Adrenal gland (tissue), 12 donors: Measurements from ENCODE around the gene MECR. TPM values are rescaled to one million over a fixed set of nuclear protein-coding genes. Genes with fewer than 3 reads are reported as not detected.

Experiments used
- DNase-seq, 7 donors: peaks; one replicate each; pipeline ENCODE4 v3.0.0-alpha.2; 2019 to 2020
- H3K27ac ChIP-seq, 5 donors: fragments of 200-600 bp; sonication (generic) in 4 of 5; 1 replicate in 3 of 5; 2 replicates in 2 of 5; pipeline versions ENCODE4 v1.5.1 to v1.8.0; 2016 to 2020; ENCODE audit warnings: mild to moderate bottlenecking in 1 of 5
- H3K27me3 ChIP-seq: fragments of 200-600 bp; 2 replicates; pipeline ENCODE4 v1.8.0; 2021
- H3K36me3 ChIP-seq, 2 donors: fragments of 200-600 bp; replicated peaks in 1 of 2; 1 replicate in 1 of 2; 2 replicates in 1 of 2; pipeline versions ENCODE4 v1.5.1 to v1.8.0; 2018 to 2022
- H3K4me1 ChIP-seq, 2 donors: fragments of 200-600 bp; replicated peaks in 1 of 2; 1 replicate in 1 of 2; 2 replicates in 1 of 2; pipeline versions ENCODE4 v1.5.1 to v1.8.0; 2018 to 2021
- H3K4me3 ChIP-seq, 4 donors: fragments of 200-600 bp; sonication (generic) in 3 of 4; one replicate each; pipeline ENCODE4 v1.5.1; 2016 to 2018
- H3K9me3 ChIP-seq, 3 donors: fragments of 200-600 bp; sonication (generic) in 1 of 3; replicated peaks in 1 of 3; 1 replicate in 2 of 3; 2 replicates in 1 of 3; pipeline versions ENCODE4 v1.5.1 to v1.8.0; 2016 to 2021
- POLR2A ChIP-seq, 2 donors: fragments of 450-650 bp; IDR thresholded peaks; one replicate each; pipeline ENCODE4 v1.6.1; 2017; ENCODE audit warnings: antibody characterized with exemption in 2 of 2, mild to moderate bottlenecking in 2 of 2, moderate library complexity in 1 of 2
- WGBS, 4 donors: extraction: QIAGEN DNeasy Blood & Tissue Kit in 2 of 4; methylation state at CpG; one replicate each; pipeline versions ENCODE4 v1.1.5 to v1.1.7; 2013 to 2017; 5-methylcytosine and 5-hydroxymethylcytosine counted together
- intact Hi-C, 2 donors: fragments of 100-400 bp; cut with DNase I; formaldehyde crosslinking; loops; one replicate each; pipeline versions ENCODE4 v1.14.1 to v1.15.0; 2022 to 2023
- polyA plus RNA-seq, 3 donors: library from polyadenylated mRNA; stranded (reverse); fragments of 200-250 nt in 2 of 3; fragments of 350-450 nt in 1 of 3; fragmentation: Illumina TruSeq in 1 of 3; extraction: RNeasy Lipid Tissue Mini Kit (QIAGEN cat#74804) in 1 of 3; gene quantifications; one replicate each; pipeline ENCODE4 v1.2.3, GENCODE V29; 2013 to 2014
- total RNA-seq, 9 donors: library from RNA; depleted of rRNA in 4 of 9; stranded (reverse); fragments of >200 nt in 4 of 9; fragments of 120-200 nt in 1 of 9; fragmentation: NEBNext Ultra II Directional in 1 of 9; extraction: Animal tissue kit (Norgen Biotek cat#: 25700) in 1 of 9; gene quantifications; one replicate each; pipeline versions ENCODE4 v1.1.0 to v1.2.4, GENCODE V29; 2013 to 2023
- TF ChIP-seq, protein P1 (sequence below), 6 experiments: fragments of 450-650 bp in 4 of 6; fragments of 200-600 bp in 2 of 6; sonication (generic) in 1 of 6; IDR thresholded peaks; 1 replicate in 5 of 6; 2 replicates in 1 of 6; pipeline versions ENCODE4 v1.5.1 to v1.8.0; 2016 to 2021; ENCODE audit warnings: antibody characterized with exemption in 6 of 6, mild to moderate bottlenecking in 2 of 6, moderate library complexity in 1 of 6
- donor health status: healthy with polysubstance abuse.
- donor health status: Bipolar disorder and iron deficiency.
- donor health status: DM: yes; HTN: yes; CAD: no.
- donor health status: DM: no; HTN: no; CAD: no.
- donor health status: DM: no; HTN: no; CAD: no.
- donor health status: DM: yes; HTN: yes; CAD: no.

MECR gene
- total and polyA plus RNA-seq, 12 donors: 26.1 to 53.1 (median 33.5) TPM

GRCh38 chr1:29171089-29171488, 59.6 kb downstream of the MECR start:
- H3K36me3 ChIP-seq: peaks cover 0 to 17% of the 10 kb centered on the region in 2 donors
- peak in 1 of 7 donors; percentile 39 for DNase-seq
- TF ChIP-seq POLR2A (IDR thresholded peaks at IDR 0.05): no peak
- TF ChIP-seq, protein P1, sequence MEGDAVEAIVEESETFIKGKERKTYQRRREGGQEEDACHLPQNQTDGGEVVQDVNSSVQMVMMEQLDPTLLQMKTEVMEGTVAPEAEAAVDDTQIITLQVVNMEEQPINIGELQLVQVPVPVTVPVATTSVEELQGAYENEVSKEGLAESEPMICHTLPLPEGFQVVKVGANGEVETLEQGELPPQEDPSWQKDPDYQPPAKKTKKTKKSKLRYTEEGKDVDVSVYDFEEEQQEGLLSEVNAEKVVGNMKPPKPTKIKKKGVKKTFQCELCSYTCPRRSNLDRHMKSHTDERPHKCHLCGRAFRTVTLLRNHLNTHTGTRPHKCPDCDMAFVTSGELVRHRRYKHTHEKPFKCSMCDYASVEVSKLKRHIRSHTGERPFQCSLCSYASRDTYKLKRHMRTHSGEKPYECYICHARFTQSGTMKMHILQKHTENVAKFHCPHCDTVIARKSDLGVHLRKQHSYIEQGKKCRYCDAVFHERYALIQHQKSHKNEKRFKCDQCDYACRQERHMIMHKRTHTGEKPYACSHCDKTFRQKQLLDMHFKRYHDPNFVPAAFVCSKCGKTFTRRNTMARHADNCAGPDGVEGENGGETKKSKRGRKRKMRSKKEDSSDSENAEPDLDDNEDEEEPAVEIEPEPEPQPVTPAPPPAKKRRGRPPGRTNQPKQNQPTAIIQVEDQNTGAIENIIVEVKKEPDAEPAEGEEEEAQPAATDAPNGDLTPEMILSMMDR (IDR thresholded peaks at IDR 0.05): no peak
- intact Hi-C loops: no loop called here
- H3K27ac ChIP-seq: no peak overlapping the region
- H3K4me1 ChIP-seq: peaks cover 7 to 38% of the 10 kb centered on the region in 2 donors
- no peak overlapping the region for H3K4me3 ChIP-seq
- H3K27me3 ChIP-seq: no peaks in the 10 kb centered on the region
- no peaks in the 10 kb centered on the region for H3K9me3 ChIP-seq
- WGBS, 4 donors: 4 to 25% (median 17%) methylated on average over 2 to 3 of the region's 3 CpGs

DNA sequence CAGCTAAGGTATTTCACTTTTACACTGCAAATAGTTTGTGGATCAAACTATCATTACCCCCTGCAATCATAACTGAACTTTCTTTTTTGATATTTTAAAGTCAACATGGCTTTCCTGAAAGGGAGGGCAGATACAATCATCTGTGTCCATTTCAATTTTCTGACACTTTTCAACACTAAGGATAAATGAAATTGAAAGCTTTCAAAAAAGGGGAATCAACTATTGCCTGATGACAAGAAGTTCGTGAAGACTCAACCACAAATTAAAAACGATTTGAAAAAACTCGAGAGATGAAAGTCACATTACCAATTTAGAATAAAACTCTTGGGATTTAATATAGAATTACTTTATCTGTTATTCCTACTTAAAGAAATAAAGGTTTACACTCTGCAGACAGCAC, 60.8 kb downstream of the MECR start:
- Histone ChIP-seq H3K9me3 (no peaks in the 10 kb centered on the region), H3K27me3 (no peaks in the 10 kb centered on the region), H3K4me3 (no peak overlapping the region), H3K27ac (no peak overlapping the region), H3K36me3 (peaks cover 0 to 28% of the 10 kb centered on the region in 2 donors), H3K4me1 (peaks cover 7 to 35% of the 10 kb centered on the region in 2 donors)
- intact Hi-C loops: no loop called here
- TF ChIP-seq, protein P1 (IDR thresholded peaks at IDR 0.05): no peak
- TF ChIP-seq POLR2A (IDR thresholded peaks at IDR 0.05): no peak
- 65 to 69% (median 67%) methylated on average over 3 of the region's 3 CpGs for WGBS, 4 donors
- no peak for DNase-seq

DNA sequence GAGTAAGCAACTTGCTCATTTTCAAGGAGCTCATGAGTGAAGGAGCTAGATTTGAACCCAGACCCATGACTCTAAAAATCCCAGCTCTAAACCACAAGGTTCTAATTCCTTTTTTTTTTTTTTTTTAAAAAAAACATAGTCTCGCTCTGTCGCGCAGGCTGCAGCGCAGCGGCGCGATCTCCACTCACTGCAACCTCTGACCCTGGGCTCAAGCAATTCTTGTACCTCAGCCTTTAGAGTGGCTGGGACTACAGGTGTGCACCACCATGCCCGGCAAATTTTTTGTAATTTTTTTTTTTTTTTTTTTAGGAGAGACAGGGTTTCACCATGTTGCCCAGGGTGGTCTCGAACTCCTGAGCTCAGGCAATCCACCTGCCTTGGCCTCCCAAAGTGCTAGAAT, 62.8 kb downstream of the MECR start:
- no peak overlapping the region for H3K27ac ChIP-seq
- H3K4me3 ChIP-seq: no peak overlapping the region
- 96 to 98% (median 97%) methylated on average over 9 of the region's 9 CpGs for WGBS, 4 donors
- peaks cover 10 to 42% of the 10 kb centered on the region in 2 donors for H3K4me1 ChIP-seq
- H3K27me3 ChIP-seq: no peaks in the 10 kb centered on the region
- no peak for DNase-seq
- peaks cover 0 to 42% of the 10 kb centered on the region in 2 donors for H3K36me3 ChIP-seq
- no peaks in the 10 kb centered on the region for H3K9me3 ChIP-seq
- TF ChIP-seq, protein P1 (IDR thresholded peaks at IDR 0.05): no peak
- TF ChIP-seq POLR2A (IDR thresholded peaks at IDR 0.05): no peak
- intact Hi-C loops: no loop called here

- Histone ChIP-seq H3K36me3 (peaks cover 0 to 41% of the 10 kb centered on the region in 2 donors), H3K27me3 (no peaks in the 10 kb centered on the region), H3K27ac (no peak overlapping the region), H3K4me3 (no peak overlapping the region), H3K4me1 (peaks cover 10 to 50% of the 10 kb centered on the region in 2 donors), H3K9me3 (no peaks in the 10 kb centered on the region)
- no peak for TF ChIP-seq POLR2A (IDR thresholded peaks at IDR 0.05)
- TF ChIP-seq, protein P1 (IDR thresholded peaks at IDR 0.05): no peak
- DNase-seq: peak in 1 of 7 donors; percentile 45
- intact Hi-C loops: no loop called here
- WGBS, 4 donors: 63 to 74% (median 68%) methylated on average over 9 of the region's 9 CpGs
These were observed 64.3 kb downstream of the MECR start for GRCh38 chr1:29166291-29166878.
